H1 (cell line): ENCODE measurements around the gene EGFLAM. TPM values are rescaled to one million over a fixed set of nuclear protein-coding genes. Genes with fewer than 3 reads are reported as not detected.

Experiments used
- CTCF ChIA-PET: fragments of 300-600 bp; sonication (Branson Sonifier 250); formaldehyde crosslinking; loops from one replicate; lab custom pipeline; 2021; ENCODE audit not compliant: partially characterized antibody; lab: Charles Lee
- POLR2A ChIA-PET: fragments of 300-600 bp; sonication (Branson Sonifier 250); formaldehyde crosslinking; loops from one replicate; lab custom pipeline; 2021; ENCODE audit warnings: inconsistent platforms; ENCODE audit not compliant: partially characterized antibody; lab: Charles Lee
- DNase-seq, 2 experiments: peaks; one replicate each; pipeline versions ENCODE4 v3.0.0 to v3.0.0-alpha.2; 2010 to 2022; ENCODE audit warnings: low spot score in 2 of 2, low read depth in 1 of 2, mixed read lengths in 1 of 2
- FAIRE-seq: peaks from 2 replicates; lab custom pipeline; 2011; peaks lifted over from hg19 to GRCh38; lab: Jason Lieb, UNC
- H2AFZ ChIP-seq: 2 replicates; pipeline ENCODE4 v1.8.1; 2012; ENCODE audit warnings: low read length, inconsistent platforms
- H2AK5ac ChIP-seq: 2 replicates; pipeline ENCODE4 v1.6.1; 2013; ENCODE audit warnings: low read depth, low read length
- H2BK120ac ChIP-seq: replicated peaks from 2 replicates; pipeline ENCODE3; 2013; ENCODE audit warnings: low read depth, low read length, inconsistent platforms
- H2BK12ac ChIP-seq: 2 replicates; pipeline ENCODE4 v1.6.1; 2013; ENCODE audit warnings: low read depth, low read length
- H2BK15ac ChIP-seq: 2 replicates; pipeline ENCODE4 v1.6.1; 2013; ENCODE audit warnings: low read length
- H2BK20ac ChIP-seq: 2 replicates; pipeline ENCODE4 v1.6.1; 2013; ENCODE audit warnings: low read length
- H2BK5ac ChIP-seq: 2 replicates; pipeline ENCODE4 v1.6.1; 2013; ENCODE audit warnings: low read depth, low read length
- H3K14ac ChIP-seq: 2 replicates; pipeline ENCODE4 v1.6.1; 2013; ENCODE audit warnings: inconsistent platforms; ENCODE audit not compliant: insufficient read length
- H3K18ac ChIP-seq: 2 replicates; pipeline ENCODE4 v1.6.1; 2013; ENCODE audit warnings: low read length; ENCODE audit errors: extremely low read depth
- H3K23ac ChIP-seq: 2 replicates; pipeline ENCODE4 v1.6.1; 2013; ENCODE audit warnings: inconsistent platforms; ENCODE audit not compliant: insufficient read length
- H3K23me2 ChIP-seq: 2 replicates; pipeline ENCODE4 v1.6.1; 2013; ENCODE audit warnings: low read depth, low read length
- H3K27ac ChIP-seq: 2 replicates; pipeline ENCODE4 v1.6.1; 2011; ENCODE audit warnings: low read depth, low read length, inconsistent platforms
- H3K27me3 ChIP-seq, 4 experiments: replicated peaks in 1 of 4; 1 replicate in 1 of 4; 2 replicates in 3 of 4; pipeline versions ENCODE4 v1.6.1 to v1.8.1; 2011 to 2013; ENCODE audit warnings: low read length in 3 of 4, mild to moderate bottlenecking in 3 of 4, inconsistent platforms in 2 of 4, mixed read lengths in 2 of 4, moderate library complexity in 1 of 4; ENCODE audit not compliant: control insufficient read depth in 3 of 4, insufficient read depth in 3 of 4; ENCODE audit errors: extremely low read depth in 1 of 4
- H3K36me3 ChIP-seq, 4 experiments: 2 replicates each; pipeline versions ENCODE4 v1.6.1 to v1.8.1; 2011 to 2013; ENCODE audit warnings: mild to moderate bottlenecking in 4 of 4, low read length in 3 of 4, moderate library complexity in 2 of 4, control low read depth in 1 of 4, inconsistent platforms in 1 of 4; ENCODE audit not compliant: insufficient read depth in 4 of 4, control insufficient read depth in 2 of 4
- H3K4ac ChIP-seq: replicated peaks from 2 replicates; pipeline ENCODE3; 2013; ENCODE audit warnings: low read length, low read depth, mixed read lengths, inconsistent platforms; ENCODE audit not compliant: insufficient read length
- H3K4me1 ChIP-seq, 4 experiments: replicated peaks in 1 of 4; 1 replicate in 1 of 4; 2 replicates in 3 of 4; pipeline versions ENCODE4 v1.6.1 to v1.8.1; 2011 to 2013; ENCODE audit warnings: low read length in 3 of 4, inconsistent platforms in 2 of 4, mixed read lengths in 1 of 4; ENCODE audit not compliant: insufficient read depth in 4 of 4, control insufficient read depth in 3 of 4
- H3K4me2 ChIP-seq, 2 experiments: 2 replicates each; pipeline versions ENCODE4 v1.6.1 to v1.8.1; 2011 to 2013; ENCODE audit warnings: low read depth in 2 of 2, low read length in 2 of 2, control low read depth in 1 of 2, inconsistent platforms in 1 of 2, mild to moderate bottlenecking in 1 of 2; ENCODE audit not compliant: insufficient read depth in 1 of 2
- H3K4me3 ChIP-seq, 4 experiments: fragments of 200-600, 300-600 bp in 1 of 4; sonication (generic), shearing (Covaris generic), sonication (Bioruptor Twin) in 1 of 4; 2 replicates each; pipeline versions ENCODE4 v1.5.1 to v1.8.1; 2011 to 2016; ENCODE audit warnings: low read length in 4 of 4, low read depth in 3 of 4, control low read depth in 2 of 4, inconsistent platforms in 2 of 4, mild to moderate bottlenecking in 2 of 4, mixed read lengths in 1 of 4, moderate library complexity in 1 of 4; ENCODE audit not compliant: insufficient read depth in 2 of 4; ENCODE audit errors: extremely low read depth in 1 of 4
- H3K56ac ChIP-seq: replicated peaks from 2 replicates; pipeline ENCODE3; 2013; ENCODE audit warnings: low read depth, mild to moderate bottlenecking, mixed read lengths, low read length, inconsistent platforms; ENCODE audit not compliant: insufficient read length
- H3K79me1 ChIP-seq: 2 replicates; pipeline ENCODE4 v1.6.1; 2013; ENCODE audit warnings: low read depth, low read length, control low read depth
- H3K79me2 ChIP-seq, 2 experiments: 2 replicates each; pipeline versions ENCODE4 v1.6.1 to v1.8.1; 2012 to 2013; ENCODE audit warnings: low read length in 2 of 2, mild to moderate bottlenecking in 2 of 2, inconsistent platforms in 1 of 2; ENCODE audit not compliant: insufficient read depth in 2 of 2, control insufficient read depth in 1 of 2
- H3K9ac ChIP-seq, 4 experiments: replicated peaks in 1 of 4; 1 replicate in 1 of 4; 2 replicates in 3 of 4; pipeline versions ENCODE4 v1.6.1 to v1.8.1; 2011 to 2013; ENCODE audit warnings: low read depth in 3 of 4, low read length in 3 of 4, control low read depth in 2 of 4, mild to moderate bottlenecking in 2 of 4, moderate library complexity in 2 of 4, inconsistent platforms in 1 of 4; ENCODE audit errors: extremely low read depth in 1 of 4
- H3K9me3 ChIP-seq, 2 experiments: 2 replicates each; pipeline versions ENCODE4 v1.6.1 to v1.8.1; 2012 to 2013; ENCODE audit warnings: mild to moderate bottlenecking in 2 of 2, moderate library complexity in 2 of 2, control low read depth in 1 of 2, inconsistent platforms in 1 of 2, low read depth in 1 of 2, low read length in 1 of 2, mixed read lengths in 1 of 2; ENCODE audit not compliant: insufficient read depth in 2 of 2
- H4K20me1 ChIP-seq, 2 experiments: replicated peaks in 1 of 2; 2 replicates each; pipeline versions ENCODE3 to v1.8.1; 2011 to 2013; ENCODE audit warnings: inconsistent platforms in 2 of 2, low read length in 2 of 2, mild to moderate bottlenecking in 1 of 2; ENCODE audit not compliant: insufficient read depth in 2 of 2, control insufficient read depth in 1 of 2
- H4K5ac ChIP-seq: 2 replicates; pipeline ENCODE4 v1.6.1; 2013; ENCODE audit warnings: low read length, low read depth, mixed read lengths, inconsistent platforms; ENCODE audit not compliant: insufficient read length
- H4K8ac ChIP-seq: 2 replicates; pipeline ENCODE4 v1.8.0; 2013; ENCODE audit warnings: mild to moderate bottlenecking, moderate library complexity, low read length, inconsistent platforms; ENCODE audit not compliant: insufficient read depth; ENCODE audit errors: extremely low read depth
- H4K91ac ChIP-seq: replicated peaks from 2 replicates; pipeline ENCODE3; 2013; ENCODE audit warnings: low read length, mixed read lengths, inconsistent platforms; ENCODE audit not compliant: insufficient read length
- ATF3 ChIP-seq: IDR thresholded peaks from 2 replicates; pipeline ENCODE4 v1.6.1; 2011; ENCODE audit warnings: low read depth, mild to moderate bottlenecking, low read length; ENCODE audit not compliant: insufficient read depth
- CHD1 ChIP-seq: IDR thresholded peaks from 2 replicates; pipeline ENCODE4 v1.6.1; 2012; ENCODE audit warnings: low read depth, low read length, improper control_type of control experiment
- E2F6 ChIP-seq: IDR thresholded peaks from 2 replicates; pipeline ENCODE4 v1.6.1; 2012; ENCODE audit warnings: inconsistent platforms
- FOSL1 ChIP-seq: IDR thresholded peaks from 2 replicates; pipeline ENCODE4 v1.6.1; 2011; ENCODE audit warnings: mild to moderate bottlenecking, low read depth, low read length, moderate library complexity; ENCODE audit not compliant: insufficient read depth
- USF2 ChIP-seq: IDR thresholded peaks from 2 replicates; pipeline ENCODE4 v1.6.1; 2011; ENCODE audit warnings: low read length, improper control_type of control experiment
- WGBS, 2 experiments: shearing (Covaris generic) in 1 of 2; methylation state at CpG; one replicate each; pipeline versions ENCODE4 v1.1.6 to v1.1.7; 2013 to 2015; ENCODE audit warnings: low lambda C conversion rate in 2 of 2, mixed read lengths in 2 of 2, inconsistent platforms in 1 of 2, low coverage in 1 of 2, missing lambda C conversion rate in 1 of 2; ENCODE audit not compliant: insufficient replicate concordance in 2 of 2, insufficient coverage in 1 of 2, insufficient read length in 1 of 2; ENCODE audit errors: extremely low coverage in 1 of 2, missing lambda C conversion rate in 1 of 2; 5-methylcytosine and 5-hydroxymethylcytosine counted together
- polyA plus RNA-seq, 7 experiments: library from polyadenylated mRNA; depleted of rRNA in 3 of 7; stranded (reverse) in 5 of 7; unstranded in 2 of 7; fragments of >200 nt in 5 of 7; fragments of 200-250 nt in 2 of 7; gene quantifications; 1 replicate in 5 of 7; 2 replicates in 1 of 7; 4 replicates in 1 of 7; pipeline versions ENCODE4 v1.2.1 to v1.2.3, GENCODE V29; 2011 to 2013; ENCODE audit warnings: missing spikeins in 2 of 7, mixed read lengths in 2 of 7
- total RNA-seq: library from RNA; stranded (reverse); fragmentation: NEBNext Ultra II Directional; extraction: Animal tissue kit (Norgen Biotek cat#: 25700); gene quantifications from 2 replicates; pipeline ENCODE4 v1.2.1, GENCODE V29; 2021

Gene EGFLAM
- total and polyA plus RNA-seq, 2 of the 8 experiments (the other 6 are each of a cell fraction or from before 2014, with no cell fraction given), result 0.20 to 0.24 TPM

- Histone ChIP-seq H3K27me3 (no peaks in the 10 kb centered on the region), H3K4me1 (no peaks in the 10 kb centered on the region), H2BK5ac (no peak overlapping the region), H3K4me3 (no peak overlapping the region), H3K9me3 (no peaks in the 10 kb centered on the region), H2AFZ (no peak overlapping the region), H3K14ac (no peak overlapping the region), H3K23me2 (no peaks in the 10 kb centered on the region), H4K91ac (no peak overlapping the region), H2BK20ac (no peak overlapping the region), H3K56ac (no peak overlapping the region), H2BK12ac (no peak overlapping the region), H2BK15ac (no peak overlapping the region), H4K8ac (no peak overlapping the region), H3K79me1 (no peaks in the 10 kb centered on the region), H3K36me3 (no peaks in the 10 kb centered on the region), H2AK5ac (no peak overlapping the region), H3K79me2 (no peaks in the 10 kb centered on the region), H2BK120ac (no peak overlapping the region), H3K4ac (no peak overlapping the region), H3K23ac (no peak overlapping the region), H3K9ac (no peak overlapping the region), H4K20me1 (no peaks in the 10 kb centered on the region), H3K27ac (no peak overlapping the region), H3K4me2 (no peak overlapping the region), H3K18ac (no peak overlapping the region), H4K5ac (no peak overlapping the region)
- 100% methylated on average over 2 of the region's 2 CpGs; no CpG with 5 or more reads in 1 of the 2 experiments for WGBS, 2 experiments
- no peak for TF ChIP-seq FOSL1
- TF ChIP-seq ATF3, result no peak
- TF ChIP-seq E2F6, result no peak
- no peak for TF ChIP-seq CHD1
- no peak for TF ChIP-seq USF2
- FAIRE-seq (no peak), DNase-seq (no peak)
- ChIA-PET CTCF (interaction anchor here (1.2 to 2.7 kb wide), 2 partner anchors 17 to 157 kb away, joined by 3 to 8 read pairs; no protein-coding TSS in a partner anchor), POLR2A (no interaction called here)
Observed at GRCh38 chr5:38285226-38285625, 26.9 kb downstream of the EGFLAM start.
